NCI-H1436 treated with DMSO at 0.1 percent for 48 hours (cell line): Measurements from ENCODE around the gene KIF25.
"Not testable (repeated sequence)": the region's sequence is repeated elsewhere in the genome, so short reads cannot be mapped to it uniquely, and the experiment has no call there.

Experiments
- DNase-seq: peaks from one replicate; lab custom pipeline; 2025; lab: John Stamatoyannopoulos, UW

Gene KIF25

GRCh38 chr6:168070804-168071203 lies 73.3 kb downstream of the KIF25 start:
- no peak for DNase-seq

- no peak for DNase-seq
These were observed 74.1 kb downstream of the KIF25 start for GRCh38 chr6:168071620-168072019.

- no peak for DNase-seq
These were observed 74.8 kb downstream of the KIF25 start for GRCh38 chr6:168072261-168072660.

GRCh38 chr6:168072730-168073129 lies 75.3 kb downstream of the KIF25 start:
- no peak for DNase-seq

GRCh38 chr6:168073937-168074730 lies 76.7 kb downstream of the KIF25 start:
- no peak for DNase-seq

- no peak for DNase-seq
These were observed 77.7 kb downstream of the KIF25 start for GRCh38 chr6:168075216-168075615.

- DNase-seq, result no peak
These were observed 78.3 kb downstream of the KIF25 start for GRCh38 chr6:168075787-168076202.

GRCh38 chr6:168077401-168077800 lies 79.9 kb downstream of the KIF25 start:
- not testable (repeated sequence) for DNase-seq

GRCh38 chr6:168078175-168078942 lies 80.9 kb downstream of the KIF25 start:
- DNase-seq, result no peak

GRCh38 chr6:168078943-168079405 lies 81.5 kb downstream of the KIF25 start, which contains the start of gene FRMD1:
Gene FRMD1, minus strand, starts transcription at chr6:168079212. Its CDS starts 118 bp downstream, at chr6:168079094.
- no peak for DNase-seq

- no peak for DNase-seq
These were observed 83.1 kb downstream of the KIF25 start for GRCh38 chr6:168080393-168081077.

GRCh38 chr6:168081858-168082546 lies 84.5 kb downstream of the KIF25 start:
- no peak for DNase-seq

GRCh38 chr6:168082860-168083513 lies 85.5 kb downstream of the KIF25 start:
- no peak for DNase-seq

- DNase-seq, result no peak
These were observed 86.0 kb downstream of the KIF25 start for GRCh38 chr6:168083514-168083885.

GRCh38 chr6:168084465-168085160 lies 87.1 kb downstream of the KIF25 start:
- DNase-seq, result no peak

GRCh38 chr6:168086066-168086465 lies 88.6 kb downstream of the KIF25 start:
- no peak for DNase-seq

GRCh38 chr6:168086616-168087015 lies 89.1 kb downstream of the KIF25 start:
- DNase-seq, result no peak

GRCh38 chr6:168087436-168088160 lies 90.1 kb downstream of the KIF25 start:
- no peak for DNase-seq

GRCh38 chr6:168088161-168089053 lies 90.9 kb downstream of the KIF25 start:
- no peak for DNase-seq
